ENCODE data around the gene MYO15B.

- TF ChIP-seq CTCF (conservative IDR thresholded peaks at IDR 0.05; ENCODE audit: low read depth, low read length) (0 out of 2 replicates have a peak, but pooled peaks have one; percentile 35), EZH2phosphoT487 (IDR thresholded peaks at IDR 0.05; ENCODE audit: borderline replicate concordance, low read length) (no peak), EZH2 (IDR thresholded peaks at IDR 0.05; ENCODE audit: low read length, unreplicated experiment) (no peak)
These were observed 27.7 kb downstream of the MYO15B start for GRCh38 chr17:75615301-75615700.

Measured in PC-3 (cell line).